GM21526 (cell line): Measurements from ENCODE around the gene WNT11.

Experiments used
- ATAC-seq: cut with Tn5 transposase; IDR thresholded peaks from one replicate; pipeline ENCODE4 v1.9.1; 2021; ENCODE audit warnings: moderate library complexity; ENCODE audit not compliant: unreplicated experiment, low FRiP score

WNT11 gene

GRCh38 chr11:76184551-76184993, 21.7 kb downstream of the WNT11 start:
- ATAC-seq: no peak

DNA sequence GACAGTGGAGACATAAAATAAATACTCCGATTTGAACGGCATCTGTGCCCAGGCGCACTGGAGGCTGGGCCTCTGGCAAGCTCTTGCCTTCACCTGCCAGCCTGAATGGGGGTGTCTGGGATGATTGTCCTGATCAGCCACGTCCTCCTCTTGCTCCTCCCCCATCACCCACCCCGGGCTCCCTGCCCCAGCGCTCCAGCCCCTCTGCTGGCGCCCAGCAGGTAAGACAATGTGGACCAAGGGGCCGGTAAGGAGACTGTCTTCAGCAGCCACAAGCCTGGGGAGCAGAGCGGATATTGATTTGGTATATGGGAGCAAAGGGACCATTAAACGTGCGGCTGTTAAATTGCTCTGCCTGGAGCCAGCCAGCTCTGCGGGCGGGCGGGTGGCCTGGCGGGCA, 24.9 kb downstream of the WNT11 start:
- no peak for ATAC-seq

DNA sequence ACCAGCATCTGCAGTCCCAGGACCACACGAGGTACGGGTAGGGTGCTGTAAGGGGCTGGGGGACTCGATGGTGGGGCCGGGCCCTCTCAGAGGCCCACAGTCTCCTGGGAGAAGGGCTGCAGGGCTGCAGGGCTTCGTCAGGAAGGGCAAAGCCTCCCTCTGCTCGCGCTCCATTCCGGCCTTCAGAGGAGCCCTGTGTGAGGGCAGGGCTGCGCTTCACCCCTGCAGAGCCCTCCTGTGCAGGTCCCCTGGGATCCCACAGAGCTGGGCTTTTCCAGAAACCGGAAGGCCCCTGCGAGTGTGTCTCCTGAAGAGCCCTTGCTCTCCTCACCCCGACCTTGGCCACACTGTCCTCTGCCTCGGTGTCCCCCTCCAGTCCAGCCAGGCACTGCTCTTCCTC, 27.2 kb downstream of the WNT11 start:
- ATAC-seq: no peak

GRCh38 chr11:76177250-76177686, 29.0 kb downstream of the WNT11 start:
- no peak for ATAC-seq

DNA sequence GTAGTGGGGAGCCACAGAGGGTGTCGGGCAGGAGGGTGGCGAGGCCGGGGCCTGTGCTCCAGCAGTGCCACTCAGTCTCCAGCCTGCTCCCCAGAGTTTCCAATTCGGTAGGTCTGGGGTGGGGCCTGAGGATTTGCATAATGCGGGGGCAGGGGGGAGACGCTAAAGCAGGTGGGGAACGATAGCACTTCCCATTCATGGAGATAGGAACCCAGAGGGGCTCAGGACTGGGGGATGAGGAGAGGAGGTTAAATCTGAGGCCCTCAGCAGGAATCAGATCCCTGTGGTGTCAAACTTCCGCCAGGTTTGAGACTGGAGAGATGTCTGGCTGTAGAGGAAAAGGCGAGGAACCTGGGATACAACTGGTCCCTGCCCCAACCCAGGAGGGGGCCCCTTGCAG, 29.8 kb downstream of the WNT11 start:
- no peak for ATAC-seq

GRCh38 chr11:76175783-76176182, 30.5 kb downstream of the WNT11 start:
- ATAC-seq: no peak

GRCh38 chr11:76174330-76174729, 32.0 kb downstream of the WNT11 start:
- no peak for ATAC-seq

- ATAC-seq: no peak
Measured at GRCh38 chr11:76173663-76174062, 32.6 kb downstream of the WNT11 start.

DNA sequence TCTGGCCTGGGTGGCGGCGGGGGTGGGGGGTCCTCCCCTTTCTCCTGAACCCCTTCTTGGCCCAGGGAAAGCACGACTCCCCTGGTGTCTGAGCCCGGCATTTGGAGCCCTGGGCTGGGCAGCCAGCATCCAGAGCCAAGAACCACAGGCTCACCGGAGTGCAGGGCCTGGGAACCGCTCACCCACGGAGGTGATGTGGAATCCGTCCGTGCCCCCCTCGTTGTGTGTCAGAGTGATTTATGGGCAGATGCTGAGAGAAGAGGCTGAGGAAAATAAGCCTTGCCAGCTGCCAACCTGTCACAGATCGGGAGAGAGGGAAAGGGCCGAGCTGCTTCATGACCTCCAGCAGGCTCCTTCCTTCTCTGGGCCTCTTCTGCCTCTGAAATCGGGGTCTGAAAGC, 33.7 kb downstream of the WNT11 start:
- no peak for ATAC-seq

DNA sequence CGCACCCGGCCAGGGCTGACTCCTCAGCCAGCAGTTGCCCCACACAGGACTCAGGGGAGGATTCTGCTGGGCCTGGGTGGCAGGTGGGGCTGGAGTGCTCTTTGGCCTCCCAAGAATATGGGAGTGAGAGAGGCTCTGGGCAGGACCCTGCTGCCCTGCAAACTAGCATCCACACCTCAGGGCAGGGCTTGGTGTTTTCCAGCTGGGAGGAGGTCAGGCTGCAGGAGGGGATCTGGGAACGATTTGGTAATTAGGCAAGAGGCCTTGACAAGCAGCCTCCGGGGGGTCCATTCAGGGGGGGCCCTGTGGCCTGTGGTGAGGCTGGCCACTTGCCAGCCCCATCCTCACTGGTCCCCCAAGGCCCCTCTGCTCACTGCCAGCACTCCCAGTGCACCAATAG, 35.8 kb downstream of the WNT11 start:
- no peak for ATAC-seq

DNA sequence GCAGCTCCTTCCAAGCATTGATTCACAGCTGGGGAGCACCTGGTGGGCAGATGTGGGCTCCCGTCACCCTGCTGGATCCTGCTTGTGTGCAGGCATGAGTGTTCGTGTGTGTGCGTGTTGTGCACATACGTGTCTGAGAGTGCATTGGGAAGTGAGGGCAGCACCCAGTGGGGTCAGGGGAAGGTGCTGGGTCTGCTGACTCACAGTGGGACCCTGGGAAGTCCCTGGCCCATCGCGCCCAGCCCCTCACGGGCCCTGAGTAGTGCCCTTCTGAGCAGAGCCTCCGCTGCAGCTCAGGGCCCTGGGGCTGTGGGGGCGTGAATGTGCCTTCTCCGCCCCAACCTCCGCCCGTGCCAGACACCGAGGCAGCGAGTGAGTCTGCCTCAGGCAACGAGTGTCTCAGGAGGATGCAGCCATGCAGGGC, 36.8 kb downstream of the WNT11 start:
- no peak for ATAC-seq

DNA sequence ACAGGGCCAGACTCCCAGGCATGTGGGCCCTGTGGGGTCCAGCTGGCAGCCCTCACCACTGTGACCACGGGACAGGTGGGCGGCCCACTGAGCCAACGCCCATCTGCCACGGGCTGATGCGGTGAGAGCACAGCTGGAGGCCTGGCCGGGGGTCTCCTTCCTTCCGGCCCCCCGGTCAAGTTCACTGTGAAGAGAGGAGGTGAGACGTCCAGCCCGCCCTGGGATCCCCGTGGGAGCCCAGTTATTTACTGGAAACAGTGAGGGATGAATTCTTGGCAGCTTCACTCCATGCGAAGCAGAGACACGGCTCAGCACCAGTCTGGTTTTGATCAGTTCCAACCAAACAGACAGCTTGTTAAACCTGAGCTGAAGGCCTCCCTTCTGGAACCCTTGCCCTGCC, 38.7 kb downstream of the WNT11 start:
- ATAC-seq: no peak

GRCh38 chr11:76166314-76166713, 40.0 kb downstream of the WNT11 start:
- ATAC-seq: no peak

- no peak for ATAC-seq
Measured at GRCh38 chr11:76164861-76165751, 41.2 kb downstream of the WNT11 start.

- no peak for ATAC-seq
Measured at GRCh38 chr11:76164081-76164480, 42.2 kb downstream of the WNT11 start.

GRCh38 chr11:76163289-76163880, 42.9 kb downstream of the WNT11 start:
- ATAC-seq: no peak

GRCh38 chr11:76162336-76163288, 43.7 kb downstream of the WNT11 start:
- ATAC-seq: no peak

DNA sequence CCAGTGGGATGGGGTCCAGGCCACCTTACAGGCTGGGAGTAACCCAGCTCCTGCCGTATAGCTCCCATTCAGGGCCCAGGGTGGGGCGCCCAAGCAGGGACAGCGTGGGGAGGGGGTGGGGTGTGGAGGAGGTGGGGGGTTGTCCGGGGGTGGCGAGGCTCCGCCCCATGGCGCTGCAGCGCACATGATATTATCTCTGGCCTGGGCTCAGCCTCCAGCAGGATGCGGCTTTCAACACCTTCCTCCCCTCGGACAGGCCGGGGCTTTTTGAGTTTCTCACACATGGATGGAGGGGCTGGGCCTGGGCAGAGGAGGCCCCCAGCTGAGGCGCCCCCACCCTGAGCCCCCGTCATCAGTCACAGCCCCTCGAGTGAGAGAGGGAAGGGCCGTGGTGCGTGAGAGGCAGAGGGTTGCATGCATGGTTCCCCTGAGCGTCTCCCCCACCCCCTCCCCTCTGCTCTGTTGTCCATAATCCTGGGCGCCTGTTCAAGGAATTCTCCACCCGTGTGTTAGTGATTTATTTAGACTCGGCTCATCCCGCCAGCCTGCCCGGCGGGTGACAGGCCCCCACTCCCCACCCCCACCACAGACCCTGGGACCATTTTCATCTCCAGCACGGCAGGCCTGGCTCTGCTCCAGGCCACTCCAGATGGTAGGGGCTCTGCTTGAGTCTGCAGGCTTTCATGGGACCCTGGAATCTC, 44.9 kb downstream of the WNT11 start:
- no peak for ATAC-seq

DNA sequence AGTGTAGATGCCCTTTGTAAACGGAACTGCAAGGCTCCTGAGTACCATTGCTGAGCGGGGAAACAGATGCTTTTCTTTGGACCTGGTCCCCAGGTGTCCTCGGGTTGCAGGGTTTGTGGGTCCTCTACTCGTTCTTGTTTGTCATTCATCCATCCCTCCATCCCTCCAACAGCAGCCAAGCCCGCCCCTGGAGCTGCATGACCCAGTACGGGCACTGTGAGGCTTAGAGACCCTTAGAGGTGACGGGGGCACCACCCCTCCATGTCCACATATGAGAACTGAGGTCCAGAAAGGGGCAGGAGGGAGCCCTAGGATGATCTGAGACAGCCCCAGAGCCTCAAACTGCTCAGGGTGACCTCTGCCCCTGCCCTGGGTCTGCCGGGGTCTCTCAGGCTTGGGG, 45.4 kb downstream of the WNT11 start:
- ATAC-seq: no peak

DNA sequence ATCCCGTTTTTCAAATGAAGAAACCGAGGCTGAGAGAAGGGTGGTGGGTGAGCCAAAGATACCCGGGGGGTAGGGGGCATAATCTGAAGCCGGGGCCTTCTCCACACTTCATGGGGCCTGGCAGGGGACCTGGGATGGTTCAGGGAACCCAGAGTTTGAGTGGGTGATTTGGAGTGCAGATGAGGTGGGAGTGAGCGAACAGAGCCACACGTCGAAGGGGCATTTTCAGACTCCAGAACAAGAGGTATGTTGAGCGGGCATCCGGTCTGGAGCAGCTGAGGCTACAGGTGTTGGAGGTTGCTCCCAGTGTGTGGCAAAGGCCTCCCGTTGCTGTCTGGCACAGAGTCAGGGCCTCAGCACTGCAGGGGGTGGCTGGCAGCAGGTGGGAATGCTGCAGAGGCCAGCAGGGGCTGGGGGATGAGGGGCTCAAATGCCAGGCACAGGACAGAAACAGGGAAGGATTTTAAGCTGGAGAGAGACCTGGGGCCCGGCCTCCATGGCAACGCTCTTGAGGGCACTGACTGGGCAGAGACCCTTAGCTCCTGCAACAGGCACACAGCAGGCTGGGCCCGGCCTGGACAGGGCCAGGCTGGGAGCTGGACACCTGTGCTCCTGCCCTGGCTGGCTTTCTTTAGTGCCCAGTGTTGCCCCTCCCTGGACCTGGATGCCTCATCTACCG, 46.2 kb downstream of the WNT11 start:
- ATAC-seq: no peak
